GM21717 (cell line): ENCODE results near the gene TMEM270.

Experiments used
- ATAC-seq: cut with Tn5 transposase; IDR thresholded peaks from one replicate; pipeline ENCODE4 v1.9.1; 2021; ENCODE audit warnings: mild to moderate bottlenecking, moderate library complexity; ENCODE audit not compliant: unreplicated experiment

TMEM270 gene

DNA sequence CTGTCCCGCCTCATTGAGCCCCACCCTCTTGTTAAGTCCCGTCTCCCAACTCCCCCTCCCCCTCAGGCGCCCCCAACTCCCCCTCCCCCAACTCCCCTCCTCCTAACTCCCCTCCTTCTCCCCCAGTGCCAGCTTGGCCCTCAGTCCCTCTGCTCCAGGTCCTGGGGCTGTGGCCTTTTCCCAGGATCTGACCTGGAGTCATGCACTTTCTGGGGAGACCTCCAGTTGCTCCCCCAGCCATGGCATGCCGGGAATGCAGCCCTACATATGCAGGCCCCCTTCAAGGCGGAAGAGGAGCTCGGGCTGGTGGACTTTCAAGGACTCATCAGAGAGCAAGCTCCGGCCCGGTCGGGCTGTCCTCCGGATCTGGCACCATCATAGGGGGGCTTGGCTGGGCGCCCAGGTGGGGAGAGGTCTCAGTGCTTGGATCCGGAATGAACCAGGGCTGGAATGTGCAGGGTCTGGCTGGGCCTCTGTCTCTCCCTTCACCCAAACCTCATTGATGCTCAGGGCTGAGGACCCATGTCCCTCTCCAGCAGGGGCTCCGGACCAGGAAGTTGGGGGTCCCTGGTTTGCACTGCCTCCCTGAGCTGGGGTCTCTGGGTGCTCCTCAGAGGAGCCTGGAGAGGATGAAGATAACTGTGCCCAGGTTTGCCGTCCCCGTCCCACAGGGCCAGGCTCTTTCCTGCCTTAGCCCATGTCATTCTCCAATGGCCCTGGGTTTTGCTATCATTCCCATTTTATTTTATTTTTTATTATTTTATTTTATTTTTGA is 41.1 kb downstream of the TMEM270 start:
- ATAC-seq = no peak

- no peak for ATAC-seq
These were observed 42.6 kb downstream of the TMEM270 start for GRCh38 chr7:73903321-73904218.

GRCh38 chr7:73904219-73905137 is 43.5 kb downstream of the TMEM270 start:
- ATAC-seq = no peak

- ATAC-seq = no peak
These were observed 44.4 kb downstream of the TMEM270 start for GRCh38 chr7:73905360-73905759.

DNA sequence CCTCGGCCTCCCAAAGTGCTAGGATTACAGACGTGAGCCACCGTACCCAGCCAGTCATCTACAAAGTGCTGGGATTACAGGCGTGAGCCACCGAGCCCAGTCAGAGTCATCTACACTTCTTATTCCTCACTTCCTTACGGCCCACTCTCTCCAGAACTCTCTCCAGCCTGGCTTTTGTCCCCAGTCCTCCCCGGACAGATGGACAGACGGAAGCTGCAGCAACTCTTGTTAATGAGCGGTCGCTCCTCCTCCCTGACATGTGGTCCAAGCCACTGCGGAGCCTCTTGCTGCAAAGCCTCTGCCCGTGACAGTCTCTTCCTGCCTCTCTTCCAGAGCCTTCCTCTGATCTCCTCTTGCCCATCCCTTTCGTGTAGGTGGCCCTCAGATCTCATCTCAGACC is 45.9 kb downstream of the TMEM270 start:
- ATAC-seq = no peak

DNA sequence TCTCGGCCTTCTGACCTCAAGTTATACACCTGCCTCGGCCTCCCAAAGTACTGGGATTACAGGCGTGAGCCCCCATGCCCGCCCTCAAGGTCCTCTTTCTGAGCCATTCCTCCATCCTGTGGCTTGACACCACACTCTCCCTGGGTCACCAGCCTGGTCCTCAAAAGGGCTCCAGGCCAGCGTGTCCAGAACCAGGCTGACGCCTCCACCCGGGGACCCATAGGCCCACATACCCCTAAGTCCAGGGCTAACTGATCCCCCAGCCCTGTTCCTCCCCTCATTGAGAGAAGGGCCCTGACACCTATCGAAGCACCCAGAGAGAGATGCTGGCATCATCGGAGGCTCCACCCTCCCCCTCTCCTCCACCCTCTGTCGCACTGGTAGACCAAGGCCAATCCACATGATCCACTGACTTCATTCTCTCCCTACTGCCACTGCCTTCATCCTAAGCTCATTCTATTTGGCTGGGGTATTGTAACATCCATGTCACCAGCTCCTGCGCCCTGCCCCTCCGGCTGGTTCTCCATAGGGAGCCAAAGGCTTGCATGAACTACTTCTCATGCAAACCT is 46.7 kb downstream of the TMEM270 start:
- no peak for ATAC-seq

GRCh38 chr7:73908123-73908611 is 47.2 kb downstream of the TMEM270 start:
- no peak for ATAC-seq

- ATAC-seq = no peak
These were observed 48.3 kb downstream of the TMEM270 start for GRCh38 chr7:73909051-73909941.

DNA sequence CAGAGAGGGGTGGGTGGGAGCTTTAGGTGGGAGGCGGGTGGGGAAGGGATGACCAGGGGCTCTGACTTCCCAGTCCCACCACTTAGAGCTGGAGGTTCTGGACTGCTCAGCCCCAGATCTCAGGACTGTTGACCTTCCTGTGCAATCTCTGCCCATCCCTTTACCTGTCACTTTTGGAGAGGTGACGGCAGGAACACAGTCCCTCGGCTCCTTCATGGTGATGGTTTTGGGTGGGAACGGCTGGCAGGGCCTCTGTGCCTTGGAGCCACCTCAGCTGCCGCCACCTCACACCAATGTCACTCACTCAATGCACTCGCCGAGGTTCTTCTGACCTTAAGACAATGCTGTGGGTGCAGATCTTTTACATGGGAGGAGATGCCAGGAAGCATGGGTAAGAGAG is 49.0 kb downstream of the TMEM270 start:
- no peak for ATAC-seq

GRCh38 chr7:73912223-73912622 is 51.3 kb downstream of the TMEM270 start:
- no peak for ATAC-seq
